Left ventricle myocardium inferior (tissue), 1 donor: Measurements from ENCODE around the gene TAAR9. TPM values are rescaled to one million over a fixed set of nuclear protein-coding genes. Genes with fewer than 3 reads are reported as not detected.

Source experiments
- DNase-seq: peaks from one replicate; pipeline ENCODE4 v3.0.0-alpha.2; 2020
- H3K27ac ChIP-seq: fragments of 200-600 bp; replicated peaks from 2 replicates; pipeline ENCODE4 v1.8.0; 2021
- H3K27me3 ChIP-seq: fragments of 200-600 bp; 2 replicates; pipeline ENCODE4 v1.8.0; 2021; ENCODE audit warnings: low read depth
- H3K36me3 ChIP-seq: fragments of 200-600 bp; 2 replicates; pipeline ENCODE4 v1.8.0; 2021
- H3K4me1 ChIP-seq: fragments of 200-600 bp; 2 replicates; pipeline ENCODE4 v1.8.0; 2021
- H3K4me3 ChIP-seq: fragments of 200-600 bp; 2 replicates; pipeline ENCODE4 v1.8.0; 2021; ENCODE audit warnings: mild to moderate bottlenecking, moderate library complexity
- H3K9me3 ChIP-seq: fragments of 200-600 bp; replicated peaks from 2 replicates; pipeline ENCODE4 v1.8.0; 2021
- intact Hi-C: fragments of 100-400 bp; cut with micrococcal nuclease; formaldehyde crosslinking; loops from one replicate; pipeline ENCODE4 v1.11.0; 2022
- total RNA-seq: library from RNA; stranded (reverse); fragmentation: NEBNext Ultra II Directional; extraction: Animal tissue kit (Norgen Biotek cat#: 25700); gene quantifications from one replicate; pipeline ENCODE4 v1.2.1, GENCODE V29; 2021
- TF ChIP-seq, protein P1 (sequence below): fragments of 200-600 bp; IDR thresholded peaks from 2 replicates; pipeline ENCODE4 v1.8.0; 2021; ENCODE audit warnings: antibody characterized with exemption, mild to moderate bottlenecking, borderline replicate concordance
- donor health status: DM: no; HTN: yes; CAD: no; lungs with severe emphysema.

The TAAR9 gene
- total RNA-seq, 1 donor from 2014 or later, result not detected

DNA sequence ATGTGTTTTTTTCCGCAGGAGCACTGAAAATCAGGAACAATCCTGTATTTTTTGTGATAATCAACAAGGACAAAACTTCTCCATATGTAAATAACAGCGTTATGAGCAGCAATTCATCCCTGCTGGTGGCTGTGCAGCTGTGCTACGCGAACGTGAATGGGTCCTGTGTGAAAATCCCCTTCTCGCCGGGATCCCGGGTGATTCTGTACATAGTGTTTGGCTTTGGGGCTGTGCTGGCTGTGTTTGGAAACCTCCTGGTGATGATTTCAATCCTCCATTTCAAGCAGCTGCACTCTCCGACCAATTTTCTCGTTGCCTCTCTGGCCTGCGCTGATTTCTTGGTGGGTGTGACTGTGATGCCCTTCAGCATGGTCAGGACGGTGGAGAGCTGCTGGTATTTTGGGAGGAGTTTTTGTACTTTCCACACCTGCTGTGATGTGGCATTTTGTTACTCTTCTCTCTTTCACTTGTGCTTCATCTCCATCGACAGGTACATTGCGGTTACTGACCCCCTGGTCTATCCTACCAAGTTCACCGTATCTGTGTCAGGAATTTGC lies 32.2 kb downstream of the TAAR9 start, which contains the start of gene TAAR6:
TAAR6 (plus strand) TSS at position 102 of the 557 bp plus-strand sequence; CDS start at position 102, 0 bp downstream.
- TF ChIP-seq, protein P1, sequence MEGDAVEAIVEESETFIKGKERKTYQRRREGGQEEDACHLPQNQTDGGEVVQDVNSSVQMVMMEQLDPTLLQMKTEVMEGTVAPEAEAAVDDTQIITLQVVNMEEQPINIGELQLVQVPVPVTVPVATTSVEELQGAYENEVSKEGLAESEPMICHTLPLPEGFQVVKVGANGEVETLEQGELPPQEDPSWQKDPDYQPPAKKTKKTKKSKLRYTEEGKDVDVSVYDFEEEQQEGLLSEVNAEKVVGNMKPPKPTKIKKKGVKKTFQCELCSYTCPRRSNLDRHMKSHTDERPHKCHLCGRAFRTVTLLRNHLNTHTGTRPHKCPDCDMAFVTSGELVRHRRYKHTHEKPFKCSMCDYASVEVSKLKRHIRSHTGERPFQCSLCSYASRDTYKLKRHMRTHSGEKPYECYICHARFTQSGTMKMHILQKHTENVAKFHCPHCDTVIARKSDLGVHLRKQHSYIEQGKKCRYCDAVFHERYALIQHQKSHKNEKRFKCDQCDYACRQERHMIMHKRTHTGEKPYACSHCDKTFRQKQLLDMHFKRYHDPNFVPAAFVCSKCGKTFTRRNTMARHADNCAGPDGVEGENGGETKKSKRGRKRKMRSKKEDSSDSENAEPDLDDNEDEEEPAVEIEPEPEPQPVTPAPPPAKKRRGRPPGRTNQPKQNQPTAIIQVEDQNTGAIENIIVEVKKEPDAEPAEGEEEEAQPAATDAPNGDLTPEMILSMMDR, result no peak
- intact Hi-C loops, result no loop called here
- DNase-seq, result no peak
- no peak within 1 kb of the TSS for H3K4me3 ChIP-seq
- H3K27me3 ChIP-seq, result peaks cover 38% of the 10 kb centered on the region
- no peaks in the 10 kb centered on the region for H3K9me3 ChIP-seq
- no peak within 1 kb of the TSS for H3K27ac ChIP-seq
- no peaks in the 10 kb centered on the region for H3K4me1 ChIP-seq
- no peaks in the 10 kb centered on the region for H3K36me3 ChIP-seq

DNA sequence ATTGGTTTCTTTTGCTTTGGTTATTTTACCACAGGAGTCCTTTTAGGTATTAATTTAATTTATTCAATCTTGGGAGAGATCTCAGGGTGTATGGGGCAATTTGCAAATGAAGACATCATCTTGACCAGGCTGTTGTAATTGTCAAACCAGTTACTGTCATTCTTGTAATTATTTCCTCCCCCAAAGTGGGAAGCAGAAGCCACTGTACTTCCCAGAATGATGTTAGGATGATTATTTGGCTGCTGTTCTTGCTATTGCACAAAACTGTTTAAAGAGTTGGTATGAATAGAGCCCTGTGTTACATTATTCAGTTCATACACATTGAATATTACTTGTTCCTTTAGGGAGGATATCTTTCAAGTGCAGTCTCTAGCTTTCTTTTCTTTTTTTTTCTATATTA lies 33.7 kb downstream of the TAAR9 start:
- Histone ChIP-seq H3K4me3 (no peak overlapping the region), H3K27ac (no peak overlapping the region), H3K4me1 (no peaks in the 10 kb centered on the region), H3K36me3 (no peaks in the 10 kb centered on the region), H3K27me3 (peaks cover 29% of the 10 kb centered on the region), H3K9me3 (no peaks in the 10 kb centered on the region)
- intact Hi-C loops, result no loop called here
- DNase-seq, result no peak
- TF ChIP-seq, protein P1, result no peak

DNA sequence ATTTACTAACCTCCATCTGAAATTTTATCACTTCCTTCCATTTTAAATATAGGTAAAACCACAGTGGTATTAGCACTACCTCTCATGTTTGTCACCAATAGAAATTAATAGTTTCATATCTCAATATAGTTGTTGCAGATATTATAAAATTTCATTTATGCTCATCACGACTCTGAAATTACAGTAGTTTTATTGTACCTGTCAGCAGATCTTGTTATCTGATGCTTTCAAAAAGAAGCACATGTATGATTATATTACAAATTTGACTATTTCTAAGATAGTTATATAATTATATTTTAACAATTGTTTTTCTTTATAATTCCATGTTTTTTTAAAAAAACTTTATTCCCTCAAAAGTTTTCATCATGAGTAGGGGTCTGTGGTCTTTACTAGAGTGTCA lies 46.6 kb downstream of the TAAR9 start:
- intact Hi-C loops, result no loop called here
- Histone ChIP-seq H3K4me1 (no peaks in the 10 kb centered on the region), H3K36me3 (no peaks in the 10 kb centered on the region), H3K27me3 (peaks cover 10% of the 10 kb centered on the region), H3K4me3 (no peak overlapping the region), H3K27ac (no peak overlapping the region), H3K9me3 (peaks cover 10% of the 10 kb centered on the region)
- DNase-seq, result no peak
- TF ChIP-seq, protein P1, result no peak

DNA sequence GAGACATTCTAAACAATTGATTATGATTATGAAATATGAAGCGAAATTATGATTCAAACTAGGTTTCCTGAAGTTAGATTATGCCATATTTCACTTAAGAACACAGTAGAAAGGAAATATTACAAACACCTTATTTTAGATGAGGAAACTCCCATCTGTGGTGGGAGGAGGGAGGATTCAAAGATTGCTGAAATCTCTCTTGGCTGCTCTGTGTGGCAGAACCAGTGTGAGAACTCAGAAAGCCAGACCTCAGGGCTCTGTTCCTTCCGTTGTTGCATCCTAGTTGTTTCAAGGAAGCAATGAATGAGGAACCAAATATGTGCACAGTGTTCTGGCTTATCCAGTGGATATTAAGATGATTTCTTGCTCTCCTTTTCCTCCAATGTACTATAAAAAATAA lies 49.3 kb downstream of the TAAR9 start:
- Histone ChIP-seq H3K4me3 (no peak overlapping the region), H3K27me3 (peaks cover 16% of the 10 kb centered on the region), H3K9me3 (no peaks in the 10 kb centered on the region), H3K36me3 (no peaks in the 10 kb centered on the region), H3K4me1 (no peaks in the 10 kb centered on the region), H3K27ac (no peak overlapping the region)
- TF ChIP-seq, protein P1, result no peak
- no peak for DNase-seq
- intact Hi-C loops, result no loop called here

Other genes with a start within 250 kb of the TAAR9 start
- gene MOXD1, start 136.8 kb upstream of the TAAR9 start, total RNA-seq, result 3.4 TPM
- gene STX7, start 25.2 kb upstream of the TAAR9 start, total RNA-seq, result 48.4 TPM
- not detected for gene TAAR8, start 14.4 kb downstream of the TAAR9 start, total RNA-seq
- gene TAAR6, start 32.0 kb downstream of the TAAR9 start, total RNA-seq, result not detected
- gene TAAR5, start 51.5 kb downstream of the TAAR9 start, total RNA-seq, result not detected
- not detected for gene TAAR2, start 86.0 kb downstream of the TAAR9 start, total RNA-seq
- gene TAAR1, start 120.9 kb downstream of the TAAR9 start, total RNA-seq, result not detected
- 1.1 TPM for gene VNN1, start 175.8 kb downstream of the TAAR9 start, total RNA-seq
- gene VNN2, start 219.6 kb downstream of the TAAR9 start, total RNA-seq, result 1.1 TPM